Measurements from ENCODE around the gene PPP2R3A.

DNA sequence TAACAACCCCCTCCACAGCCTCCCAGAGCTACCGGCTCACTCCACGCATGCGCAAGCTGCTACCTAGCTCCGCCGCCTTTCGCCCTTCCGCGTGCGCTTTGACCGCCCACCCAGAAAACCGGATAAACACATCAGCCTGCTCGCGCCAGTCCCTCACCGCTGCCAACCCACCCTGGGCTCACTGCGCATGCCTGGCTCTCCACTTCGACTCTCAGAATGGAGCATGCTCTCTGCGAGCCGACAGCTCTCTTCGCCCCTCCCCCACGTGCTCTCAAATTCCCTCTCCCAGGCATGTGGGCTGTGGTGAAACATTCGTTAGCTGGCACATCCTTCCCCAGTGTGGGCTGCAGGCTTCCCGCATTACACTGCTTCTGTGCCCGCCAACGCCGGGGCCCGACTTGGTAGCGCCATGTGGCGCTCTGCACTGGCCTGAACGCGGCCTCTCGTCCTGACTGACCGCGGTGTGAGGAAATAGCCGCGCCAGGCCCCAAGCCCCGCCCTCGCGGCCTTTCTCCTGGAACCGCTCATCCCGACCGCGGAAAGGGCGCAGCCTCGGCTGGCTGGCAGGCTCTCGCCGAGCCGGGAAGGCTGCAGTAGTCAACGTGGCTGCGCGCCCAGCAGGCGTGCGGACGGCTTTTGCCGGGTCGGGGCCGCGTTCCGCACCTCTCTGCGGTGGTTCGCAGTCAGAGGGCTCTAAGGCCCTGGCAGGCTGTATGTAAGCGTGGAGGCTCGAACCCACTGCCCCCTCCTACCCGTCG is 231.1 kb downstream of the PPP2R3A start:
- TF ChIP-seq, protein P1, sequence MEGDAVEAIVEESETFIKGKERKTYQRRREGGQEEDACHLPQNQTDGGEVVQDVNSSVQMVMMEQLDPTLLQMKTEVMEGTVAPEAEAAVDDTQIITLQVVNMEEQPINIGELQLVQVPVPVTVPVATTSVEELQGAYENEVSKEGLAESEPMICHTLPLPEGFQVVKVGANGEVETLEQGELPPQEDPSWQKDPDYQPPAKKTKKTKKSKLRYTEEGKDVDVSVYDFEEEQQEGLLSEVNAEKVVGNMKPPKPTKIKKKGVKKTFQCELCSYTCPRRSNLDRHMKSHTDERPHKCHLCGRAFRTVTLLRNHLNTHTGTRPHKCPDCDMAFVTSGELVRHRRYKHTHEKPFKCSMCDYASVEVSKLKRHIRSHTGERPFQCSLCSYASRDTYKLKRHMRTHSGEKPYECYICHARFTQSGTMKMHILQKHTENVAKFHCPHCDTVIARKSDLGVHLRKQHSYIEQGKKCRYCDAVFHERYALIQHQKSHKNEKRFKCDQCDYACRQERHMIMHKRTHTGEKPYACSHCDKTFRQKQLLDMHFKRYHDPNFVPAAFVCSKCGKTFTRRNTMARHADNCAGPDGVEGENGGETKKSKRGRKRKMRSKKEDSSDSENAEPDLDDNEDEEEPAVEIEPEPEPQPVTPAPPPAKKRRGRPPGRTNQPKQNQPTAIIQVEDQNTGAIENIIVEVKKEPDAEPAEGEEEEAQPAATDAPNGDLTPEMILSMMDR (IDR thresholded peaks at IDR 0.05; ENCODE audit: low read depth, low read length), result no peak
- TF ChIP-seq POLR2A (IDR thresholded peaks at IDR 0.05; ENCODE audit: extremely low read depth, insufficient read length), result peak; percentile 77
- TF ChIP-seq, protein P2, sequence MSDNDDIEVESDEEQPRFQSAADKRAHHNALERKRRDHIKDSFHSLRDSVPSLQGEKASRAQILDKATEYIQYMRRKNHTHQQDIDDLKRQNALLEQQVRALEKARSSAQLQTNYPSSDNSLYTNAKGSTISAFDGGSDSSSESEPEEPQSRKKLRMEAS (IDR thresholded peaks at IDR 0.05; ENCODE audit: low read depth, low read length), result peak; percentile 100
